Stimulated activated CD4-positive, alpha-beta T cell treated with anti-CD3 and anti-CD28 coated beads, Interleukin-2, amount 100 ng/mL, for 48 hours (primary cell): ENCODE measurements around the gene NIPAL4.
"Not testable (repeated sequence)": the region's sequence is repeated elsewhere in the genome, so short reads cannot be mapped to it uniquely, and the experiment has no call there.

Experiments used
- DNase-seq, 2 donors: peaks; one replicate each; pipeline ENCODE4 v3.0.0-alpha.2; 2020

Gene NIPAL4

DNA sequence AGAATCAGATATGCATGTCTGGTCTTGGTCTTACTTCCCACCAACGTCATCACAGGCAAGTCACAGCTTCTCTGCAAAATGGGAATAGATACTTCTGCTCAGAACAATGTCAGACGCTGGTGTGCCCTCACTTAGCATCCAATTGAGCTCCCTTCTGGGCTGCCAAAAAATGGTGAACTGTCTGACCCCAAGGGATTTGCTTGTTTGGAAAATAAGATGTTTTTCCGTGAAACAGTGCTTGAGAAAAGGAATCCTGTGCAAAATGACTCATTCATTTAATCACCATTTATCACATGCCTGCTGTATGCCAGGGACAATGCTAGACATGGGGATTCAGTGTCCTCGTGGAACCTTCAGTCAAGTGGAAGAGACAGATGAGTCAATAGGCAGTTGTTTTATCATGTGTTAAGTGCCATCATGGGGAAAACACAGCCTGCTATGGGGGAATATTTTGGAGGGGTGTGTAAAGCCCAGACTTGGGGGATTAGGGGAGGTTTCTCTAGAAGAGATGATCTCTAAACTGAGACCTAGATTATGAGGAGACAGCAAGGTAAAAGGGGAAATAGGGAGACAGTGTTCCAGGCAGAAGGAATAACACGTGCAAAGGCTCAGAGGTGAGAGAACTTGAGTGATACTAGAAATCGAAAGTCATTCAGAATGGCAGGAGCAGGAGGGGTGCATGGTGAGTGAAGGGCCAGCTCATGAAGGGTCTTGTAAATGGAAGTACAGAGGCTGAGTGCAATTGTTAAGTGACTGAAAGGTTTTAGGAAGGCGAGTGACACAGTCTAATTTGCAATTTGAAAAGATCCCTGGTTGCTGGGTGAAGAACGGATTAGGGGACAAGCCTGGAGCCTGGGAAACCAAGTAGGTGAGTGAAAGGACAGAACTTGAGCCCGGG lies 3.9 kb downstream of the NIPAL4 start:
- no peak for DNase-seq

GRCh38 chr5:157464519-157465171 lies 4.6 kb downstream of the NIPAL4 start:
- DNase-seq = peak; percentile 37 to 41

DNA sequence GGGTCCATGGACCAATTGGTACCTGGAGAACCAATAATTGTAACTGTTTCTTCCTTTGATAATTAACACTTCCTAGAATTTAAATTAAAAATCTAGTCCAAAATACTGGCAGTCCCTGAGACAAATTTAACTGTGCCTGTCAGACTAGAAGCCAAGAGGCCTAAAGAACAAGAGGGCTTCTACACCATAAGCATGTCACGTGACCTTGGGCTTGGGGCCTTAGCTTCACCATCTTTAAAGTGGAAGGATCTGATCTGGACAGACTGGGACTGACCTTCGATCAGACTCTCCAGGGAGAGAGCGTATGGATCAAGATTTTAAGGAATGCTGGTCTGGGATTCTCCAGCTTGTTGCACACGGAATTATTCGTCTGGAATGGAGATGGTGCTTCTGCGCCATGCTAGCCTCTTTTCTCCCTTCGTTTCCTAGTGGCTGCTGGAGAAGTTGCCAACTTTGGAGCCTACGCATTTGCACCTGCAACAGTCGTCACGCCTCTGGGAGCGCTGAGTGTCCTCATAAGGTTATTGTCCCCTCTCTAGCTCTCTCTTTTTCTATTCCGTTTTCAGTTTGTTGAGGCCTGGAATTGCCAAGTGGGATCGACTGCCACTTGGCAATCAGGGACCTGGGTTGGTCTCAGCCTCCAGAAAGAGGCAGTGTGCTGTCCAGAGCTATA lies 8.4 kb downstream of the NIPAL4 start:
- DNase-seq = no peak

- DNase-seq = no peak
These were observed 9.1 kb downstream of the NIPAL4 start for GRCh38 chr5:157469073-157469472.

GRCh38 chr5:157469687-157470086 lies 9.7 kb downstream of the NIPAL4 start:
- no peak for DNase-seq

- no peak for DNase-seq
These were observed 10.6 kb downstream of the NIPAL4 start for GRCh38 chr5:157470631-157471030.

DNA sequence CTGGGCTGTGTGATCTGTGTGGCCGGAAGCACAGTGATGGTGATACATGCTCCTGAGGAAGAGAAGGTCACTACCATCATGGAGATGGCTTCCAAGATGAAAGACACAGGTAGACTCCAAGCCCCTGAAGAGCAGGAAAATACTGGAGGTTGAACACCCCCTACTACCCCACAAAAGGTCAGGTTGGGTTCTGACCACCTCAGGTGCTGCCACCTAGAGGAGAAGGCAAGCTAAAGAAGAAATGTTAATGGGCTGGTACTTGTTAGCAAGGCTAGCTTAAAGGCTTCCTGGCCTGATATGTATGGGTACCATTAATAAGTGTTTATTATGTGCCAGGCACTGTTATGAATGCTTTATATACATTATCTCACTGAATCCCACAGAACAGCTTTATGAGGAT lies 11.7 kb downstream of the NIPAL4 start:
- DNase-seq = peak; percentile 22 to 34

GRCh38 chr5:157473383-157474320 lies 13.6 kb downstream of the NIPAL4 start:
- DNase-seq = no peak

- DNase-seq = no peak
These were observed 15.4 kb downstream of the NIPAL4 start for GRCh38 chr5:157475432-157475831.

GRCh38 chr5:157476702-157477408 lies 16.8 kb downstream of the NIPAL4 start:
- DNase-seq = no peak

GRCh38 chr5:157477814-157478494 lies 17.9 kb downstream of the NIPAL4 start:
- DNase-seq = no peak

DNA sequence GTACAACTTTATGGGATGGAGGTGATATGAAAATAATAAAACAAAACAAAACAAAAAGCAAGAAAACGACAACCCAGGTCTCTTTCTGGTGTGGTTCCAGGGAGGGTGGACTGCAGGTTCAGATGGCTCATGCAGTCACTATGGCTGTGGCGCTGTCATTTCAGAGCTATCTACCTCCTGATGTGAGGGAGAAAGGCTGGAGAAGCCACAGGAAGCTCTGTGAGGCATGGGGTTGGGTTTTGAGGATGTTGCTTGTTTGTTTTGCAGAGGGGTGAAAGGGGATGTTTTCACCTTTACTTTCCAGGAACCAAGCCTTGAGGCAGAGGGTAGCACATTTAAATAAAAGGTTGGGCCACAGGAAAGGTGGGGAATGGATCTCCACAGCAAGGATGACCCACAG lies 18.7 kb downstream of the NIPAL4 start:
- DNase-seq = no peak

DNA sequence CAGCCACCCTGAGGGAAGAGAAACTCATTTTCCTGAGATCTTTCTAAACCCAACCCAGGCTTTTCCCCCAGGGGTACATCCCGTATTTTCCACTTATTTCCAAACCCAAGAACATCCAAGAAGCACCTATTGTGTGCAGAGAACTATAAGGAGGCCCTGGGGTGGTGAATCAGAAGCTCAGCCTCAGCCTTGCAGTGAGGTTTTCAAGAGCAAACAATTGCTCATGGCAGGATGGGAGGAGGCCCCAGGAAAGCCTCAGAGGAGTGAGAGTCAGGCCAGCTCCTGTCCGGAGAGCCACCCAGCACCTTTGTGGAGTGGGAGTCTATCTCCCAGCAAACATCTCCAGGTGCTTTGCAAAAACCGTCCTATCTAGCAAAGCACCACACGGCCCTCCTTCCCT lies 19.2 kb downstream of the NIPAL4 start:
- DNase-seq = no peak

DNA sequence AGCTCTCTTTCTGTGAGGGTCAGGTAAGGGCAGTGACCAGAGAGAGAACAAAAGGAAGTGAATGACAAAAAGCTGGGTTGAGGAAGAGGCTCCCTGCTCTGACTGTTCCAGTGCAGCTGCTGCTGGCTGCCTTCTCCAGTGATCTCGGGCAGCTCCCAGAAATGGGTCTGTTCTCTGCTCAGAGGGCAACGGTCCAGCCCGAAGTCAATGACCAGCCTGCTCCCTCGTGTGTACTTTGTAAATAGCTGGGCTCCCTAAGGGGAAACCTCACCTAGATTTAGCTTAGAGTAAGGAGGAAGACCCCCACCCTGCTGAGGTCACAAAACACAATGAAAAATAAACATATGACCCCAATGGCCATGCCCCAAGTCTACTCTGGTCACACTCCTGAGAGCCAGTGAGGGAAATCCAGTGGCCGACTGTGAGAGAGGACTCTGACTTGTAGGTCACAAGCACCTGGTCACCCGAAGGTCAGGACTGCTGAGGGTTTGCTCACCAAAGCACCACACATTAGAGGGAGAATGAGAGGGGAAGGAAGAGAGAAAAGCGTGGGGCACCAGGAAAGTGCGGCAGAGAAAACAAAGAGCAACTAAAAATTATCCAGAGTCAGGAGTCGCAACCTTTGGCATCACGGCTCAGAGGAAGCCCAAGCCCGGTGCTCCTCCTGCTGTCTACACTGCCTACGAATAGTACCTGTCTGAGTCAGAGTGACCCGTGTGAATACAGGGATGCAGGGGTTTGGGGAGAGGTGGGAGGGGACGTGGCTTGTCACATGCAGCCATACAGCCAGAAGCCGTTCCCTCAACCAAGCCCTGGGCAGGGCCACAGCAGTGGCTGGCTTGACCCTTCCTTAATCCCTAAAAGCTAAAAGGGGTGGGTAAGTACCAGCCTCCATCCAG lies 19.8 kb downstream of the NIPAL4 start:
- no peak for DNase-seq

GRCh38 chr5:157481265-157481664 lies 21.3 kb downstream of the NIPAL4 start:
- DNase-seq = no peak

- no peak for DNase-seq
These were observed 21.7 kb downstream of the NIPAL4 start for GRCh38 chr5:157481666-157482065.

- DNase-seq = not testable (repeated sequence)
These were observed 22.7 kb downstream of the NIPAL4 start for GRCh38 chr5:157482702-157483101.

GRCh38 chr5:157484768-157485167 lies 24.8 kb downstream of the NIPAL4 start:
- DNase-seq = no peak

DNA sequence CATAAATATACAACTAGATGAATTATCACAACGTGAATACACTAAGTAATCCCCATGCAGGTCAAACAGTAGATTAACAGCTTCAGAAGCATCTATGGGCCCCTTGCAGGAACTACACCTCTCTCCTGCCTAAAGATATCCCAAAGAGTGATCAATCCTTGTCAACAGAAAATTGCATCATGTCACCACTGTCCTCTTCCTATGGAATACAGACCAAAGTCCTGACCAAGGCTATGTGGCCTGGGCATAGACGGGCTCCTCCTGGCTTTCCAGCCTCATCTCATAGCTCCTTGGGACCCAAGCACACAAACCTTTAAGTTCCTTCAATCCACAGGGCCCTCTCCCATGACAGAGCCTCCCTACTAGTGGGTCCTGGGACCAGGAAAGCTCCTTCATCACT lies 25.3 kb downstream of the NIPAL4 start:
- no peak for DNase-seq

- no peak for DNase-seq
These were observed 25.8 kb downstream of the NIPAL4 start for GRCh38 chr5:157485811-157486210.
